Cerebellar nuclear complex (tissue), 1 donor: Measurements from ENCODE around the gene LHFPL2.

Experiments used
- DNase-seq, 2 experiments: peaks; one replicate each; lab custom pipeline; 2025; lab: John Stamatoyannopoulos, UW

LHFPL2 gene

DNA sequence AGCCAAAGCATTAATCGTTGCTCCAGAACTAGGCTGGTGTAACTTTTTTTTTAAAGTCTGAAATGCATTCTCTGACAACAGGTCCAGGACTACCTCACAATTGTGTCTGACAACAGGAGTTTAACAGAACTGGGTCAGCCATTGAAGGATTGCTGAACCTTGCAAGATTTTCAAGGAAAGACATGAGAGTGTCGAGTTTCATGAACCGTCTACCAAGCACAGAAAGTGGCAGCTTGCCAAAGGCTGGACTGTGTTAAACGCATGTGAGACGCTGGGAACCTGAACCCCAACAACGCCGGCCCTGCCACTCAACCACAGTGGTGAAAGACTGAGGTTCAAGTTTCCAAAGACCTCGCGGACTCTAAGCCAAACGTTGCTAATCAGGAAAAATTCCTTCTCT lies 79.1 kb downstream of the LHFPL2 start:
- DNase-seq, result no peak

DNA sequence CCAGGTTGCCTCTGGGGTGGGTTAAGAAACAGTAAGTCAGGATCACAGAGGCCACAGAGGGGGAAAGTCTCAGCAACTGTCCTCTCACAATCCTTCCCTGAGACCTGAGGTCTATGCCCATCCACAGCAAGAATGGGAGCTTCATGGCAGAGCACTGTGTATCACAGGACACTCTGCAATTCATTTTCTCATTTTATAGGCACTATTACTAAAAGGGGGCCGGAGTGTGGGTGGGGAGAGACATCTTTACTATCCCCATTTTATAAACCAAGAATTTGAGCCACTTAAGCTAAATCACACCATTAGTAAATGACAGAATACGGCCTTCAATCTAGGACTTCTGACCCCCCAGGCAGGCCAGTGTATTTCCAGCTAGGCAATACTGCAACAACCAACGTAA lies 79.9 kb downstream of the LHFPL2 start:
- no peak for DNase-seq

DNA sequence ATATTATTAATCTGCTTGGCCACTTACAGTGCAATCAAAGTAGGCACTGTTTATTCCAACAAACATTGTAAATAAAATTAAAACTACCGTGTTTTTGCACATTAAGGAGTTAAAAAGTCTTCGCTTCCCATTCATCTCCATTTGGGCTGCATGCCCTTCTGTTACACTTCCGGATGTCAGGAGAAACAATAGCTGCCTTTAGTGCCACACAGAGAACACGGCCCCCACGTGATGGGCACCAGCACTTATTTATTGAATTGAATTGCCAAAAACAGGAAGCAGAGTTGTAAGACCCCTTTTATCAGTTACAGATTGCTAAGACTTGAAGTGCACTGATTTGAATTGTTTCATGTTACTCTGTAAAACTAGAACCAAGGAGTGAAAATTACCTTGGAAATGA lies 80.4 kb downstream of the LHFPL2 start:
- no peak for DNase-seq

GRCh38 chr5:78567617-78568016 lies 81.0 kb downstream of the LHFPL2 start:
- DNase-seq, result no peak

DNA sequence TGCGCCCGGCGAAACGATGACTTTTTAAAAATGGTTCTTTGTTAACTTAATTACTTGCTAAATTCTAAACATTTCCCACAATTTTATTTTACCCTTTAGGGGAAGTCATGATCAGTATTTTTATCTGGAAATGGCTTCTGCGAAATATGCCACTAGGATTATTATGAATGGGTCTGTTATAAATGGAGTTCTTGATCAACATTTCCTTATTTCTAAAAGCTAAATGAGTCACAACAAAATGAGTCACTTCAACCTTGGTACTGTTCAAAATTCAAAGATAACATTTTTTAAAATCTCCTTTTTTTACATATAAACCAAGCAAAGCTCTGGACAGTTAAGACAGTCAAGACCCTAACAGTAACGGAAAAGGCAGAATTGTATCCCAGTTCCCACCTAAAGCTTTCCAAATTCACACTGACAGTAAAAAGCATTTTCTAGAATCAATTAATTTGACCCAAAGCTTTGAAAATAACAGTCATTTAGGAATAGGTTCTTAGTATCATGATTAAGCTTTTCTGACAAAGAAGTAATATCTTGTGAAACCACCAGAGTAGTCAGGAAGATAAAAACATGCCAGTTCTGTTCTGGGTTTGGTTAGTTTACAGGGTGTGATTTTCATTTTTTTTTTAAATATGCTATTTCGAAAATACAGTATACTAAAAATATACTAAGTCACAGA lies 81.7 kb downstream of the LHFPL2 start:
- DNase-seq, result no peak

GRCh38 chr5:78565395-78565794 lies 83.2 kb downstream of the LHFPL2 start:
- DNase-seq, result no peak

DNA sequence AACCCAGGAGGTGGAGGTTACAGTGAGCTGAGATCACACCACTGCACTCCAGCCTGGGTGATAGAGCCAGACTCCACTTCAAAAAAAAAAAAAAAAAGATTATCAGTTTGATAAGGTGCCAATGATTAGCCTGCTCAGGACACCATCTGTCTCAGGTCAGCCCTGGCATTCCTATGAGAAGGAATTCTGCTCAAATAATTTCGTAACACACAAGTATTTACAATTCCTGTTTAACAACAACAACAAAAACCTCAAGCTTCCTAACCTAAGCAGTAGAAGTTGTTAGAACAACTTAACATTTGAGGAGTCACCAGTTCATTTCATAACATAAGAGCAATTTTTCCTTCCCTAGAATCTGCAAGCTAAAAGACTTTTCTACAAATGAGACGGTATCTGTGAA lies 85.0 kb downstream of the LHFPL2 start:
- DNase-seq, result no peak

DNA sequence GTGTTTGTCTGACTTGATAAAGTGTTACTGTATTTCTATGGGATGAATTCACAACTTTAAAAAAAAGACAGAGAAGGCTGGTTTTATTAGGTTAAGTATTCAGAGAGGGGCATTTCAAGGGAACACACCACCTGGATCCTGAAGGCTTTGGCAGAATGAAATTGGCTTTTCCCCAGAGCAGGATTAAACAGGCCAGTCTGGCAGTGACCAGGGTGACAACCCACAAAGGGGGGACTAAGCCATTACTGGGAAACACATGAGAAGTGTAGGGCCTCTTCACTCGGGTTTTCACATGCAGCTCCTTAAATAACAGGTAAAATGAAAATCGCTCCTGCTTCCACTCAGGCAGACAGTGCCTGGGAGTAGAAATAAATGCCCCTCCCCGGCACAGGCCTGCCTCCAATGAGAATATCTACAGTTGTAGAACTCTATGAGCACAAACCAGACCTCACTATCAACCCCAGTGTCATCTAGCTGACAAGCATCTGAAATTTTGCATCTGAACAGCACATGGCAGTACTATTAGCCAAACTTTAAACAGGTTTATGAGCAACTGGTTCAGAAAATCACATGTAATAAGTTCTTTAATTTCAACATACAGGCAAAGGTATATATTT lies 85.8 kb downstream of the LHFPL2 start:
- DNase-seq, result peak; percentile 52 to 77

DNA sequence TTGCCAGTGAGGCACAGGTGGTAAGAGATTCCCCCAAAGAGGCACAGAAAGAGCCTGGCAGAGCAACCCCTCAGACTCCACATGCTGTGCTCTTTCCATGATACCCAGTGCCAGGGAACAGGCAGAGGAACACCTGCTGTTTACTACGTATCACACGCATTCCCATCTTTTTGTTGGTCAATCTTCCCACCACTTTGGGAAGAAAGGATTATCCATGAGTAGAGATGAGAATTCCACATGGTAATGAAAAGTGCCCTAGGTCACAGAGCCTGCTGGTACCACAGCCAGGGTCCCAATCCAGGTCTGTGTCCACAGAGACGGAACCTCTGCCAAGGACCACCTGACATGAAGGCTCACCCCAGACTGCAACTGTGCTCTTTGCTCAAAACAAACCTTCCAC lies 86.6 kb downstream of the LHFPL2 start:
- no peak for DNase-seq

DNA sequence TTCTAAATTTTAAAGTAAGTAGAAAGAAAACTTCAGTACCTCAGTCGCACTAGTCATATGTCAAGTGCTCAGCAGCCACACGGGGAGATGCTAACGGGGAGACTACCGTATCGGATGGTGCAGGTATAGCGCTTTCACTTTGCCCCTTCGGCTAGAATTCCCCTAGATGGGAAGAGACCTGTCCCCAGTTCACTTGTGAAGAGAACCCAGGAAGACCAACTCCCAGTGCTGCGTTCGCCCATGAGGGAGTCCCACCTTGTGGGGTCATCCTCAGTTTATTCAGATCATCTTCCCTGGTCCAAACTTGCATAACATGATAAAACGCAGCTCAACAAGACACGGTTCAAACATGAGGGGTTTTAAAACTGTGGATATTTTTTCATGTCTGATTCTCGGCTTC lies 87.3 kb downstream of the LHFPL2 start:
- DNase-seq, result no peak

DNA sequence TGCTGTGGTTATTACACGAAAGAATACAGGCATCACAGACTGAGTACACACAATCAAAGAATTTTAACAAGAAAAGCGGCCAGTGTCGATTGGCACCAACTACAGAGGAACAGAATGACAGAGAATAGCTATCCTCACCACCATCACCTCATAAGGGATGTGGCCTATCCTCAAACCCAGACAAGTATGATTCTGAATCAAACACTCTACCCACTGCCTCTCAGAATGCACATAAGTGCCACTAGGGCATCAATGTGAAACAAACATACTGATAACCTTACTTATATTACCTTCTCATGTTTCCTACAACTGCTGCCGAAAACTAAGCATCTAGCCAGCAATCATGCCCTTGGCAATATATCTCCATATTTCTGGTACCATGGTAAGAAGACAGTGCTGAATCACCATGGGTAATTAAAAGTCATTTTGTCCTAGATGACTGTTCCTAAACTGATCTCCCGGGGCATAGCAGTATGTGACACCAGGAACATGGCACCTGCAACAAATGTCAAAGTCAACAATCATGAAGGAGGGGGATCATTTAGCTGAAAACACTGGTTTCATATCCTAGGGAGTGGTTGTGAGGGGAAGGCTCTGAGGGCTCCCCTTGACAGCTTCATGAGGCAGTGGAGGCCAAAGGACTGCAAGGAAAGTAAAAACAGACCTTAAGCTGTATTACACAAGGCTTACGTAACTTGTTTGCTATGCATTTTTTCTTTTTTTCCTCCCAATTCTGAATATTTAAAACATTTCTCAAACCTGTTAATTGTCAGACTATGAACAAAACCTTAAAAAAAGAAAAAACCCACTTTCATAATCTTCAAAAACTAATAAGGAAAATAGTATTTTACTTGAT lies 88.3 kb downstream of the LHFPL2 start:
- no peak for DNase-seq

GRCh38 chr5:78557601-78558000 lies 91.0 kb downstream of the LHFPL2 start:
- peak; percentile 46 to 49 for DNase-seq

GRCh38 chr5:78555870-78556269 lies 92.7 kb downstream of the LHFPL2 start:
- no peak for DNase-seq

- no peak for DNase-seq
Observed at GRCh38 chr5:78554670-78555069, 93.9 kb downstream of the LHFPL2 start.

- no peak for DNase-seq
Observed at GRCh38 chr5:78553580-78554353, 94.8 kb downstream of the LHFPL2 start.

- no peak for DNase-seq
Observed at GRCh38 chr5:78552729-78553342, 95.7 kb downstream of the LHFPL2 start.

DNA sequence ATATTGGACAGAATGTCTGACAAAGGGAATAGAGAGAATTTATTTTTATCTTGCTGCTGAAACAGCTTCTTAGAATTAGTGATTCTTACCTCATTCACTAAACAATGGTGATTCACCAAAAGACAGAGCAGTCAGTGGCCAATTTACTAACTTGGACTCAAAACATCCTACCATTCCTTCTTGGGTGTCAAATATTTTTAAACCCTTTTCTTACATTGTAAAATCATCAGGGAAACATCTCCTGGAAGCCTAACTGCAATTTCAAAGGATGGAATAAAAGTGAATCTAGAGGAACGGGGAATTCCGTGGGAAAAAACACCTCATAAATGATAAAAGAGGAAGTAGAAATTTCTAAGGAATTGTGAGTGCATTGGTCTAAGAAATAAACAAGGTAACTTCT lies 97.7 kb downstream of the LHFPL2 start:
- no peak for DNase-seq

- no peak for DNase-seq
Observed at GRCh38 chr5:78549043-78549442, 99.5 kb downstream of the LHFPL2 start.

- DNase-seq, result no peak
Observed at GRCh38 chr5:78547731-78548615, 100.6 kb downstream of the LHFPL2 start.

DNA sequence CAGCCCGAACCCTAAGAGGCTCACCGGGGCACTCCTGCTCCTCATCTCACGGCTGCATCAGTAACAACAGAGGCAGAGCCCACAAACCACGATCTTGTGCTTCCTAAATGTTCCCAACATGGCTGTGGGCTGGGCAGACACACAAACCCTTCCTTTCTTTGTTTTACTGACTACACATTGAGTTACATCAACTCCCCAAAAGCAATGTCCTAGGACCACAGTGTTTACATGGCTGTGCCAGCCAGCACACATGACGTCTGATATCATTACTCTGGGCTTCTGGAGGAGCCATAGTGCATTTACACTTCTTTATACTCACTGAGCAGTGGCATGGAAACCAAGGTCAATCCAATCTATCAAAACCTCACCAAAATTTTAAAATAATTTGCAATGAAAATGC lies 101.4 kb downstream of the LHFPL2 start:
- DNase-seq, result no peak
